A673 (cell line): ENCODE results near the gene PLXDC2. TPM values are rescaled to one million over a fixed set of nuclear protein-coding genes. Genes with fewer than 3 reads are reported as not detected.

ENCODE experiments used
- BruUV-seq: library from RNA; stranded (reverse); fragments of 400-500 nt; replicated peaks from 2 replicates; lab custom pipeline; 2021; lab: Mats Ljungman, UMichigan
- CTCF ChIA-PET: fragments of 300-600 bp; sonication (Branson Sonifier 250); formaldehyde crosslinking; loops from one replicate; lab custom pipeline; 2022; ENCODE audit warnings: antibody characterized with exemption; lab: Charles Lee
- POLR2A ChIA-PET: fragments of 300-600 bp; sonication (Branson Sonifier 250); formaldehyde crosslinking; loops from one replicate; lab custom pipeline; 2022; ENCODE audit warnings: antibody characterized with exemption; ENCODE audit not compliant: low non-redundant PET; lab: Charles Lee
- DNase-seq: peaks from one replicate; pipeline ENCODE4 v3.0.0-alpha.2; 2015; ENCODE audit warnings: low spot score
- H3K27ac ChIP-seq: fragments of 200-600 bp; sonication (generic); 2 replicates; pipeline ENCODE4 v1.5.1; 2016; ENCODE audit warnings: mixed run types, low read depth, mild to moderate bottlenecking, mixed read lengths, antibody characterized with exemption, low read length; ENCODE audit not compliant: poor library complexity, severe bottlenecking
- H3K27me3 ChIP-seq: fragments of 200-600 bp; sonication (generic); replicated peaks from 2 replicates; pipeline ENCODE4 v1.6.1; 2017; ENCODE audit warnings: mixed run types, low read depth, mild to moderate bottlenecking, mixed read lengths, antibody characterized with exemption, low read length; ENCODE audit not compliant: insufficient read depth, poor library complexity
- H3K36me3 ChIP-seq: fragments of 200-600 bp; sonication (generic); 2 replicates; pipeline ENCODE4 v1.6.1; 2016; ENCODE audit warnings: mixed run types, mild to moderate bottlenecking, mixed read lengths, antibody characterized with exemption, low read length; ENCODE audit not compliant: insufficient read depth, poor library complexity, severe bottlenecking
- H3K4me1 ChIP-seq: fragments of 200-600 bp; sonication (generic); 2 replicates; pipeline ENCODE4 v1.6.1; 2017; ENCODE audit warnings: mixed run types, mild to moderate bottlenecking, mixed read lengths, antibody characterized with exemption, low read length; ENCODE audit not compliant: insufficient read depth, poor library complexity, severe bottlenecking
- H3K4me3 ChIP-seq: fragments of 200-600 bp; sonication (generic); 2 replicates; pipeline ENCODE4 v1.5.1; 2016; ENCODE audit warnings: low read depth, mixed run types, mild to moderate bottlenecking, mixed read lengths, low read length; ENCODE audit not compliant: poor library complexity, severe bottlenecking
- H3K9me3 ChIP-seq: fragments of 200-600 bp; sonication (generic); 2 replicates; pipeline ENCODE4 v1.6.1; 2016; ENCODE audit warnings: mixed run types, low read depth, mild to moderate bottlenecking, mixed read lengths, antibody characterized with exemption, low read length; ENCODE audit not compliant: poor library complexity, severe bottlenecking
- EZH2 ChIP-seq: fragments of 200-600 bp; sonication (generic); IDR thresholded peaks from 2 replicates; pipeline ENCODE4 v1.6.1; 2017; ENCODE audit warnings: borderline replicate concordance, low read depth, mild to moderate bottlenecking, mixed read lengths, antibody characterized with exemption, low read length; ENCODE audit not compliant: poor library complexity, severe bottlenecking
- intact Hi-C: fragments of 100-400 bp; cut with micrococcal nuclease; formaldehyde crosslinking; loops from one replicate; pipeline ENCODE4 v1.10.0; 2022; ENCODE audit not compliant: unreplicated experiment
- total RNA-seq: library from RNA; stranded (reverse); gene quantifications from 2 replicates; pipeline ENCODE4 v1.2.3, GENCODE V29; 2021
- TF ChIP-seq, protein P1 (sequence below): fragments of 300-800, 200-600 bp; sonication (generic); conservative IDR thresholded peaks from 2 replicates; pipeline ENCODE4 v1.5.1; 2017; ENCODE audit warnings: low read depth, mild to moderate bottlenecking, antibody characterized with exemption, low read length, moderate library complexity, mixed read lengths

The PLXDC2 gene
- total RNA-seq, 1 experiment from 2014 or later: 74.8 TPM

GRCh38 chr10:19974554-19974953 lies 158.3 kb downstream of the PLXDC2 start:
- no peak overlapping the region for H3K27ac ChIP-seq
- ChIA-PET CTCF (no interaction called here), POLR2A (no interaction called here)
- H3K9me3 ChIP-seq: no peaks in the 10 kb centered on the region
- H3K4me3 ChIP-seq: no peak overlapping the region
- no TSS peak for BruUV-seq
- peaks cover 40% of the 10 kb centered on the region for H3K4me1 ChIP-seq
- TF ChIP-seq, protein P1, sequence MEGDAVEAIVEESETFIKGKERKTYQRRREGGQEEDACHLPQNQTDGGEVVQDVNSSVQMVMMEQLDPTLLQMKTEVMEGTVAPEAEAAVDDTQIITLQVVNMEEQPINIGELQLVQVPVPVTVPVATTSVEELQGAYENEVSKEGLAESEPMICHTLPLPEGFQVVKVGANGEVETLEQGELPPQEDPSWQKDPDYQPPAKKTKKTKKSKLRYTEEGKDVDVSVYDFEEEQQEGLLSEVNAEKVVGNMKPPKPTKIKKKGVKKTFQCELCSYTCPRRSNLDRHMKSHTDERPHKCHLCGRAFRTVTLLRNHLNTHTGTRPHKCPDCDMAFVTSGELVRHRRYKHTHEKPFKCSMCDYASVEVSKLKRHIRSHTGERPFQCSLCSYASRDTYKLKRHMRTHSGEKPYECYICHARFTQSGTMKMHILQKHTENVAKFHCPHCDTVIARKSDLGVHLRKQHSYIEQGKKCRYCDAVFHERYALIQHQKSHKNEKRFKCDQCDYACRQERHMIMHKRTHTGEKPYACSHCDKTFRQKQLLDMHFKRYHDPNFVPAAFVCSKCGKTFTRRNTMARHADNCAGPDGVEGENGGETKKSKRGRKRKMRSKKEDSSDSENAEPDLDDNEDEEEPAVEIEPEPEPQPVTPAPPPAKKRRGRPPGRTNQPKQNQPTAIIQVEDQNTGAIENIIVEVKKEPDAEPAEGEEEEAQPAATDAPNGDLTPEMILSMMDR: no peak
- no peak for TF ChIP-seq EZH2
- H3K27me3 ChIP-seq: no peaks in the 10 kb centered on the region
- H3K36me3 ChIP-seq: no peaks in the 10 kb centered on the region
- no peak for DNase-seq
- intact Hi-C loops: no loop called here

- Histone ChIP-seq H3K9me3 (no peaks in the 10 kb centered on the region), H3K36me3 (no peaks in the 10 kb centered on the region), H3K27ac (no peak overlapping the region), H3K4me1 (peaks cover 18% of the 10 kb centered on the region), H3K27me3 (no peaks in the 10 kb centered on the region), H3K4me3 (no peak overlapping the region)
- no TSS peak for BruUV-seq
- no peak for DNase-seq
- ChIA-PET POLR2A (no interaction called here), CTCF (no interaction called here)
- intact Hi-C loops: no loop called here
- TF ChIP-seq, protein P1: no peak
- no peak for TF ChIP-seq EZH2
These were observed 160.9 kb downstream of the PLXDC2 start for GRCh38 chr10:19977097-19977521.

DNA sequence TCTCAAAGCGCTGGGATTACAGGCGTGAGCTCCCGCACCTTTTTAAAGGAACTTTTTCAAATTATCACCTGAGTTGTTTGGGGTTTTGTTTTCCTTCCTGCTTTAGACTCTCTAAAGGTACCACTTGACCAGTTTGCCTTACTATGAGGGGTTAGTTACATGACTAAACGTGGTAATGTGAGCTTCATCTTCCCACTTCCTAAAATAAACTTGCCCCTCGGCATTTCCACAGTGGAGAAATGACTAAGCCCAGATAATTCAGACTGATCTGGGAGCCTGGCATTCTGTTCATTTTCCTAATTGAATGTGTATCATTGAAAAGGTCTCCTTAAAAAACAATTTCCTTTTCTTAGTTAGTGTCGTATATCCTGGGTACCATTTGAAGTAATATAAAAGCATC lies 163.4 kb downstream of the PLXDC2 start:
- BruUV-seq: no TSS peak
- ChIA-PET CTCF (no interaction called here), POLR2A (no interaction called here)
- TF ChIP-seq, protein P1: no peak
- TF ChIP-seq EZH2: no peak
- no peak for DNase-seq
- H3K27ac ChIP-seq: no peak overlapping the region
- intact Hi-C loops: no loop called here
- H3K27me3 ChIP-seq: no peaks in the 10 kb centered on the region
- no peak overlapping the region for H3K4me3 ChIP-seq
- H3K36me3 ChIP-seq: no peaks in the 10 kb centered on the region
- H3K4me1 ChIP-seq: peaks cover 3% of the 10 kb centered on the region
- H3K9me3 ChIP-seq: no peaks in the 10 kb centered on the region
